ENCODE measurements around the gene POU3F4.

POU3F4 gene

GRCh38 chrX:83535417-83536196, 27.5 kb downstream of the POU3F4 start:
- no peak for TF ChIP-seq CTCF (IDR thresholded peaks at IDR 0.05; ENCODE audit: low read depth, low read length)
- no peak for DNase-seq (ENCODE audit: extremely low read depth, low read depth)

Measured in AG09319 (cell line).